Right forelimb (tissue), 1 donor: Measurements from ENCODE around the gene OR52A1.

Experiments used
- DNase-seq: peaks from one replicate; pipeline ENCODE4 v3.0.0-alpha.2; 2018

OR52A1 gene

GRCh38 chr11:5131584-5132335, 22.8 kb downstream of the OR52A1 start:
- DNase-seq, result no peak

GRCh38 chr11:5129457-5129877, 25.1 kb downstream of the OR52A1 start:
- DNase-seq, result no peak

GRCh38 chr11:5124891-5125620, 29.5 kb downstream of the OR52A1 start:
- DNase-seq, result no peak

- DNase-seq, result peak; percentile 47
Observed at GRCh38 chr11:5123802-5124521, 30.6 kb downstream of the OR52A1 start.

- DNase-seq, result no peak
Observed at GRCh38 chr11:5118893-5119292, 35.7 kb downstream of the OR52A1 start.

- no peak for DNase-seq
Observed at GRCh38 chr11:5117588-5117987, 37.0 kb downstream of the OR52A1 start.

GRCh38 chr11:5115339-5115738, 39.2 kb downstream of the OR52A1 start:
- DNase-seq, result no peak

GRCh38 chr11:5107285-5107684, 47.3 kb downstream of the OR52A1 start:
- DNase-seq, result no peak

- no peak for DNase-seq
Observed at GRCh38 chr11:5103066-5103465, 51.5 kb downstream of the OR52A1 start.

- no peak for DNase-seq
Observed at GRCh38 chr11:5102246-5102645, 52.3 kb downstream of the OR52A1 start.

GRCh38 chr11:5096011-5096410, 58.5 kb downstream of the OR52A1 start:
- no peak for DNase-seq
